Trophoblast cell (in vitro differentiated cells and primary cell): ENCODE measurements around the gene PAX5.
A peak's percentile ranks its signal among the peaks of the same experiment; 100 is the strongest.

ENCODE experiments used
- DNase-seq, 2 donors: peaks; one replicate each; pipeline ENCODE4 v3.0.0-alpha.2; 2016
- H2AFZ ChIP-seq: 2 replicates; pipeline ENCODE4 v1.6.1; 2013; ENCODE audit warnings: low read length, moderate library complexity, mild to moderate bottlenecking; ENCODE audit not compliant: insufficient read depth, poor library complexity
- H2AK5ac ChIP-seq: 2 replicates; pipeline ENCODE4 v1.6.1; 2013; ENCODE audit warnings: mild to moderate bottlenecking, low read length
- H2BK120ac ChIP-seq: 2 replicates; pipeline ENCODE4 v1.6.1; 2013; ENCODE audit warnings: low read length, mild to moderate bottlenecking, moderate library complexity; ENCODE audit not compliant: insufficient read depth, poor library complexity
- H2BK12ac ChIP-seq: 2 replicates; pipeline ENCODE4 v1.6.1; 2013; ENCODE audit warnings: mild to moderate bottlenecking, low read length, moderate library complexity
- H2BK5ac ChIP-seq: 2 replicates; pipeline ENCODE4 v1.6.1; 2013; ENCODE audit warnings: low read length, low read depth, moderate library complexity, mild to moderate bottlenecking; ENCODE audit not compliant: poor library complexity
- H3K14ac ChIP-seq: 2 replicates; pipeline ENCODE4 v1.6.1; 2013; ENCODE audit warnings: mild to moderate bottlenecking, low read length
- H3K18ac ChIP-seq: 2 replicates; pipeline ENCODE4 v1.6.1; 2013; ENCODE audit warnings: mild to moderate bottlenecking, low read length
- H3K23ac ChIP-seq: 2 replicates; pipeline ENCODE4 v1.6.1; 2013; ENCODE audit warnings: low read length
- H3K27ac ChIP-seq: 2 replicates; pipeline ENCODE4 v1.5.1; 2013; ENCODE audit warnings: low read depth, mild to moderate bottlenecking, inconsistent platforms, low read length, moderate library complexity
- H3K27me3 ChIP-seq: 2 replicates; pipeline ENCODE4 v1.6.1; 2013; ENCODE audit warnings: inconsistent platforms, mild to moderate bottlenecking, low read length, moderate library complexity; ENCODE audit not compliant: insufficient read depth
- H3K36me3 ChIP-seq, 2 experiments: 1 replicate in 1 of 2; 2 replicates in 1 of 2; pipeline ENCODE4 v1.6.1; 2013; ENCODE audit warnings: low read length in 2 of 2, mild to moderate bottlenecking in 2 of 2, moderate library complexity in 1 of 2; ENCODE audit not compliant: insufficient read depth in 2 of 2, control insufficient read depth in 1 of 2
- H3K4ac ChIP-seq: 2 replicates; pipeline ENCODE4 v1.6.1; 2013; ENCODE audit warnings: low read depth, mild to moderate bottlenecking, low read length, moderate library complexity
- H3K4me1 ChIP-seq, 2 experiments: 1 replicate in 1 of 2; 2 replicates in 1 of 2; pipeline ENCODE4 v1.6.1; 2013; ENCODE audit warnings: low read length in 2 of 2, mild to moderate bottlenecking in 2 of 2, moderate library complexity in 1 of 2; ENCODE audit not compliant: insufficient read depth in 2 of 2, control insufficient read depth in 1 of 2
- H3K4me2 ChIP-seq: 2 replicates; pipeline ENCODE4 v1.6.1; 2013; ENCODE audit warnings: inconsistent platforms, mild to moderate bottlenecking, low read length, moderate library complexity
- H3K4me3 ChIP-seq: 2 replicates; pipeline ENCODE4 v1.5.1; 2013; ENCODE audit warnings: mild to moderate bottlenecking, low read depth, low read length, inconsistent platforms
- H3K79me1 ChIP-seq: one replicate; pipeline ENCODE4 v1.6.1; 2013; ENCODE audit warnings: low read length
- H3K79me2 ChIP-seq: 2 replicates; pipeline ENCODE4 v1.6.1; 2013; ENCODE audit warnings: low read length, mild to moderate bottlenecking; ENCODE audit not compliant: control insufficient read depth, insufficient read depth, poor library complexity
- H3K9ac ChIP-seq: 2 replicates; pipeline ENCODE4 v1.6.1; 2013; ENCODE audit warnings: mild to moderate bottlenecking, low read length
- H3K9me3 ChIP-seq: 2 replicates; pipeline ENCODE4 v1.6.1; 2013; ENCODE audit warnings: low read depth, mild to moderate bottlenecking, control low read depth, inconsistent platforms, low read length; ENCODE audit not compliant: insufficient read depth
- H4K12ac ChIP-seq: 2 replicates; pipeline ENCODE4 v1.6.1; 2013; ENCODE audit warnings: low read depth, mild to moderate bottlenecking, low read length, moderate library complexity
- H4K8ac ChIP-seq: 2 replicates; pipeline ENCODE4 v1.6.1; 2013; ENCODE audit warnings: low read depth, mild to moderate bottlenecking, low read length, moderate library complexity
- H4K91ac ChIP-seq: one replicate; pipeline ENCODE4 v1.6.1; 2013; ENCODE audit warnings: low read depth, mild to moderate bottlenecking, low read length, moderate library complexity
- WGBS: extraction: QIAGEN DNeasy Blood & Tissue Kit; methylation state at CpG from one replicate; pipeline ENCODE4 v1.1.7; 2013; ENCODE audit warnings: missing lambda C conversion rate; ENCODE audit not compliant: insufficient read length, insufficient coverage; ENCODE audit errors: extremely low coverage; 5-methylcytosine and 5-hydroxymethylcytosine counted together

PAX5 gene

DNA sequence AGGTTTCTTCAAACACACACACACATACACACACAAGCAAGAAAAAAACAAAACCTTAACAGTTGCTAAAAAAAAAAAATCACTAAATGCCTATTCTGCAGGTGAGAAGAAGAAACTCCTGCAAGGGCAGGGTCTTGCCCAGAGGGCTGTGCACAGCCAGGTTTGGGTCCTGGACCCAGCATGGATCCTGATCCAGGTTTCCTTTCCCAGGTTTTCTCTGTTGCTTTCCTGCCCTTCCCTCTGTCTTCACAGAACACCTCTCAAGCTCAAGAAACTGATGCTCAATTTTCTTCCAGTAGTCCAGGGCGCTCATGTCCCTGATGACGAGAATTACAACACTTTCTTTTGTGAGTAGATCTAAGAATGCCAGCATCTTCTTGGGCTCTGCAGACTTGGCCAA, 136.6 kb downstream of the PAX5 start:
- no peak overlapping the region for H3K4ac ChIP-seq
- no peaks in the 10 kb centered on the region for H3K4me1 ChIP-seq
- WGBS, result no CpG with 5 or more reads among the region's 2 CpGs
- H3K9ac ChIP-seq, result no peak overlapping the region
- H3K23ac ChIP-seq, result no peak overlapping the region
- no peaks in the 10 kb centered on the region for H3K9me3 ChIP-seq
- H3K27me3 ChIP-seq, result no peaks in the 10 kb centered on the region
- no peak overlapping the region for H2AK5ac ChIP-seq
- H3K79me2 ChIP-seq, result no peaks in the 10 kb centered on the region
- no peaks in the 10 kb centered on the region for H3K36me3 ChIP-seq
- H3K4me3 ChIP-seq, result no peak overlapping the region
- no peak overlapping the region for H2BK120ac ChIP-seq
- no peak overlapping the region for H3K14ac ChIP-seq
- no peak overlapping the region for H3K18ac ChIP-seq
- H4K12ac ChIP-seq, result no peak overlapping the region
- no peak overlapping the region for H3K4me2 ChIP-seq
- no peak overlapping the region for H4K8ac ChIP-seq
- no peak overlapping the region for H2BK5ac ChIP-seq
- DNase-seq, result no peak
- H3K79me1 ChIP-seq, result no peaks in the 10 kb centered on the region
- no peak overlapping the region for H4K91ac ChIP-seq
- no peak overlapping the region for H2BK12ac ChIP-seq
- H2AFZ ChIP-seq, result no peak overlapping the region
- no peak overlapping the region for H3K27ac ChIP-seq

DNA sequence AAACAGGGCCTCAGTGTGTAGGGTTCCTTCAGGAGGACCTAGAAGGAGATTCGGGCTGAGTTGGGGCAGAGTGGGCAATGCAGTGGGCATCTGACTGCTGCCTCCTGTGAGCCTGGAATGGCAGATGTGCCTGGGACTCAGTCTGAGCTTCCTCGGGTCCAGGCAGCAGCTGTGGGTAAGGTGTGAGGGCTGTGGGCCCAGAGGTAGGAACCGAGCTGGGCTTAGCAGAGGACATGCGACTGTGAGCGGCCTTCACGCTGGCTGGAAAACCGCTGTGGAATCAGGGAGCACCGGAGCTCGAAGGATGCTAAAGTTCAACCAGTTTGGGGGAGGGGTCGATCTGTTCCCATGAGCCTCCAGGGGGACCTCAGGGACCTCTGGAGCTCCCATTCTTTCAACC, 137.0 kb downstream of the PAX5 start:
- Histone ChIP-seq H3K4ac (no peak overlapping the region), H3K36me3 (no peaks in the 10 kb centered on the region), H3K4me1 (no peaks in the 10 kb centered on the region), H3K9ac (no peak overlapping the region), H4K91ac (no peak overlapping the region), H3K14ac (no peak overlapping the region), H3K4me3 (peak overlapping the region; percentile 1), H3K23ac (no peak overlapping the region), H2BK120ac (no peak overlapping the region), H3K4me2 (no peak overlapping the region), H2AFZ (no peak overlapping the region), H3K27ac (no peak overlapping the region), H3K79me2 (no peaks in the 10 kb centered on the region), H3K18ac (no peak overlapping the region), H2AK5ac (no peak overlapping the region), H3K27me3 (no peaks in the 10 kb centered on the region), H4K12ac (no peak overlapping the region), H4K8ac (no peak overlapping the region), H3K79me1 (no peaks in the 10 kb centered on the region), H2BK12ac (no peak overlapping the region), H3K9me3 (no peaks in the 10 kb centered on the region), H2BK5ac (no peak overlapping the region)
- no peak for DNase-seq
- no CpG with 5 or more reads among the region's 10 CpGs for whole genome bisulfite sequencing

DNA sequence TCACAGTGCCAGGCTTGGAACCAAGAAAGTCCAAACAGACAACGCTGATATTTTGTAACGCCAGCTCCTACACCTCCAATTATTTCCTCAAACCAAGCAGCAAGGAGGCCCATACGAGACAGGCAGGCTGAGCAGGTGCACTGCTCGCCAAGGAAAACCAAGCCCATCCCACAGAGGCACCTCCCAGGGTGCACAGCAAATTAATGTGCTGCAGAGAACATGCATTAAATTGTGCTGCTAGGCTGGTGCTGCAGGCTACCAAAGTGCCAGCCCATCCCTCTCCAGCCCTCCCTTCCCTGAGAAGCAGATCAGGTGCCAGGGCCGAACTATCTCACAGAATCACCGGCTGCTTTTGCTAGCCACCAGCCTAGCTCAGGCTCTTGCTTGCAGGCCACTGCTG, 137.8 kb downstream of the PAX5 start:
- Histone ChIP-seq H2BK5ac (no peak overlapping the region), H3K9ac (no peak overlapping the region), H2AK5ac (no peak overlapping the region), H3K14ac (no peak overlapping the region), H2BK120ac (no peak overlapping the region), H3K4me2 (no peak overlapping the region), H3K4me3 (no peak overlapping the region), H3K79me2 (no peaks in the 10 kb centered on the region), H4K91ac (no peak overlapping the region), H4K8ac (no peak overlapping the region), H4K12ac (no peak overlapping the region), H3K4ac (no peak overlapping the region), H3K23ac (no peak overlapping the region), H2BK12ac (no peak overlapping the region), H3K4me1 (peaks cover 0 to under 1% of the 10 kb centered on the region in 2 experiments), H2AFZ (no peak overlapping the region), H3K27ac (no peak overlapping the region), H3K36me3 (no peaks in the 10 kb centered on the region), H3K27me3 (no peaks in the 10 kb centered on the region), H3K18ac (no peak overlapping the region), H3K9me3 (no peaks in the 10 kb centered on the region), H3K79me1 (no peaks in the 10 kb centered on the region)
- WGBS, result no CpG with 5 or more reads among the region's 6 CpGs
- no peak for DNase-seq

DNA sequence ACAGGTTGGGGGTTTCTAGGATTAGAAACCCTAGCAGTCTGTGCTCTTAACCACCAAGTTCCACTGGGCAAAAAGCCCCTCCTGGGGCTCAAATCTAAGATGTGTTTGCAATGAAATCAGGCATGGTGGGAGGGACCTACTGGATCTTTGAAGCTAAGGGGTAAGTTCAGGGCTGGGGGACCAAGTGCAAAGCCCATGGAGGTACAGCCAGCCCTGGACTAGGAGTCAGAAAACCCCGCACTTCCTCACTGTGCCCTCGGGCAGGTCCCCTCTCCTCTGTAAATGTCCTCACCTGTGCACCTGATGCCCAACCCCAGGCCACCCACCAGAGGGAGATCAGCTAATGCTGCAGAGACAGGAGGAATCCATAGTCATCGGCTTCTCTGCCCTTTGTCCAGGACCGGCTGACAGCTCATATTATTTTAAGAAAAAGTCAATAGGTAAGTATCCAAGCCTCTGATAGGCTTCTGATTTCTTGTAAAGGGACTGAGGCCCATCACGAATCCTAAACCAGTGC, 138.3 kb downstream of the PAX5 start:
- Histone ChIP-seq H3K4me1 (peaks cover 0 to 3% of the 10 kb centered on the region in 2 experiments), H4K91ac (no peak overlapping the region), H3K4ac (no peak overlapping the region), H3K23ac (no peak overlapping the region), H2BK12ac (no peak overlapping the region), H2BK120ac (no peak overlapping the region), H3K9ac (no peak overlapping the region), H3K27ac (no peak overlapping the region), H3K18ac (no peak overlapping the region), H2BK5ac (no peak overlapping the region), H3K36me3 (no peaks in the 10 kb centered on the region), H3K27me3 (no peaks in the 10 kb centered on the region), H3K4me3 (no peak overlapping the region), H4K12ac (no peak overlapping the region), H3K9me3 (no peaks in the 10 kb centered on the region), H2AFZ (no peak overlapping the region), H3K79me1 (no peaks in the 10 kb centered on the region), H3K14ac (no peak overlapping the region), H3K4me2 (no peak overlapping the region), H3K79me2 (no peaks in the 10 kb centered on the region), H2AK5ac (no peak overlapping the region), H4K8ac (no peak overlapping the region)
- no peak for DNase-seq
- no CpG with 5 or more reads among the region's 5 CpGs for WGBS
